Right ventricle myocardium inferior (tissue), 1 donor: Measurements from ENCODE around the gene CDK14. TPM values are rescaled to one million over a fixed set of nuclear protein-coding genes. Genes with fewer than 3 reads are reported as not detected.

Experiments
- ATAC-seq: fragments of 200-7000 bp; cut with Tn5 transposase; one replicate; pipeline ENCODE4 v1.9.1; 2020; ENCODE audit warnings: mild to moderate bottlenecking, moderate library complexity
- DNase-seq: peaks from one replicate; pipeline ENCODE4 v3.0.0; 2021; ENCODE audit errors: missing footprints
- intact Hi-C: fragments of 100-400 bp; cut with DNase I; formaldehyde crosslinking; loops from one replicate; pipeline ENCODE4 v1.11.0; 2022
- long read RNA-seq: library from polyadenylated mRNA; unstranded; transcript quantifications from one replicate; pipeline ENCODE4 v2.0.0, GENCODE V29; 2021
- total RNA-seq: library from RNA; stranded (reverse); fragmentation: NEBNext Ultra II Directional; extraction: Animal tissue kit (Norgen Biotek cat#: 25700); gene quantifications from one replicate; pipeline ENCODE4 v1.2.1, GENCODE V29; 2021
- donor health status: DM: no; HTN: yes; CAD: no; lungs with severe emphysema.

CDK14 gene
- 26.3 TPM for total RNA-seq
- long read RNA-seq, full-length matches to known transcripts: 7 of 12 reads
- long read RNA-seq, partial matches to known transcripts: 1 of 12 reads
- long read RNA-seq, other reads (novel, unspliced or antisense): 4 of 12 reads

GRCh38 chr7:90595801-90596670 is at the start of gene CDK14:
Gene CDK14, plus strand, starts transcription at chr7:90596321. Its CDS starts 307 bp downstream, at chr7:90596628.
- ATAC-seq (peak; percentile 85), DNase-seq (peak; percentile 95)
- intact Hi-C loops: loop anchor here (2.0 to 10.0 kb wide), 3 partner anchors 33 to 249 kb away; no protein-coding TSS in a partner anchor

DNA sequence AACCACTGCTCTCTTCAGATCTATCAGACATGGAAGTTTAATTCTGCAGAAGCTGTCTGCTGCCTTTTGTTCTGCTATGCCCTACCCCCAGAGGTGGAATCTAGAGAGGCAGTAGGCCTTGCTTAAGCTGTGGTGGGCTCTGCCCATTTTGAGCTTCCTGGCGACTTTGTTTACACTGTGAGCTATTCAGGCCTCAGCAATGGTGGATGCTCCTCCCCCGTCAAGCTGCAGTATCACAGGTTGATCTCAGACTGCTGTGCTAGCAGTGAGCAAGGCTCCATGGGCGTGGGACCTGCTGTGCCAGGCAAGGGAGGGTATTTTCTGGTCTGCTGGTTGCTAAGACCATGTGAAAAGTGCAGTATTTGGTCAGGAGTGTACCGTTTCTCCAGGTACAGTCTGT is 45.1 kb upstream of the CDK14 start:
- ATAC-seq: no peak
- intact Hi-C loops: loop anchor here (5.0 kb wide), 1 partner anchor 76 kb away; no protein-coding TSS in a partner anchor
- DNase-seq: no peak

- DNase-seq: no peak
These were observed 43.6 kb upstream of the CDK14 start for GRCh38 chr7:90552521-90552920.

DNA sequence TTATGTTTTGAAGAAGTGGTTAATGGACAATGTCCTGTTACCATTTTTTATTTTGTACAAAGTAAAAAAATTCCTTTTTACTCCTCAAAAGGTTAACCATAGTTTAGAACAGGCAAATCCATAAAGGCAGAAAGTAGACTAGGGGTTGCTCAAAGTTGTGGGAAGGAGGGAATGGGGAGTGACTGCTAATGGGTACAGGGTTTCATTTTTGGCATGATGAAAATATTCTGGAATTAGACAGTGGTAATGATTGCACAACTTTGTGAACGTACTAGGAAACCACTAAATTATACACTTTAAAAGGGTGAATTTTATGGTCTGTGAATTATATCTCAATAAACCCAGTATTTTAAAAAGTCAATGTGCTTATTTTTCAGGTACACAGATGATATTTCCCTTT is 35.4 kb upstream of the CDK14 start:
- no peak for ATAC-seq
- intact Hi-C loops: no loop called here
- DNase-seq: no peak

More at GRCh38 chr7:90552521-90552920, 43.6 kb upstream of the CDK14 start:
- ATAC-seq: no peak
- intact Hi-C loops: loop anchor here (2.0 to 5.0 kb wide), 2 partner anchors 75 to 482 kb away; no protein-coding TSS in a partner anchor

DNA sequence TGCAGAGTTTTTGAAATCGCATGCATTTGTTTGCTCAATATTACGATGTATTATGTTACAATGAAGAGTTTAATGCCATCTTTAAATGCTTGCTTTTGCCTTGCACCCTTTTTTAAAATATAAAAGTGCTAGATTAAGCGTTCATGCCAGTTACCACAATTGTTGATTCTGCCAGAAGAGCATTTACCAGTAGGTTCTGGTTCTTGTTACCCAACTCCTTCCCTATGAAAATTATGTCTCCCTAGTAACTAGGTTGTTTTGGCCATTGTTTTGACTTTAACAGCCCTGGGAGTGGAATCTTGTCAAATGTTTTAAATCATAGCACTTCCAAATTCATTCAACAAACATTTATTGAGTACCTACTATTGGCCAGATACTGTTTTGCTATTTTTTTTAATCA is 32.8 kb upstream of the CDK14 start:
- no peak for DNase-seq
- intact Hi-C loops: no loop called here
- ATAC-seq: no peak

- DNase-seq: no peak
- intact Hi-C loops: no loop called here
- no peak for ATAC-seq
These were observed 31.7 kb upstream of the CDK14 start for GRCh38 chr7:90564455-90564854.

GRCh38 chr7:90568213-90568612 is 27.9 kb upstream of the CDK14 start:
- DNase-seq (no peak), ATAC-seq (peak; percentile 16)
- intact Hi-C loops: no loop called here

DNA sequence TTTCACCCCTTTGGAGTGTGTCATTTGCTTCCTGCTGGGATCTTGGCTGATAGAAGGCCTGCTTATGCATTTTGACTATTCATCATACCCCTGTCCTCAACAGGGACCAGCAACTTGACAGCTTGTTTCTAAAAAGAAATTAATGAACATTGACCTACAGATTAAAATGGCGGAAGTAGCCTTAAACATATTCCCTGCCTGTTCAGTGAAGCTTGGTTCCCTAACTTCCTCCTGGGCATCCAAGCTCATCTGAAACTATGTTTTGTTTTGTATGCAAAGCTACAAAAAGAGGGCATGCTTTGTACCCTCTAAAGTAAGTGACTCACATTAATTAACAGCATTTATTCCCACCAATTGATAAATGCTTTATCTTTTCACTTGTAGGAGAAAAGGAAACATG is 26.8 kb upstream of the CDK14 start:
- ATAC-seq: no peak
- DNase-seq: no peak
- intact Hi-C loops: no loop called here

DNA sequence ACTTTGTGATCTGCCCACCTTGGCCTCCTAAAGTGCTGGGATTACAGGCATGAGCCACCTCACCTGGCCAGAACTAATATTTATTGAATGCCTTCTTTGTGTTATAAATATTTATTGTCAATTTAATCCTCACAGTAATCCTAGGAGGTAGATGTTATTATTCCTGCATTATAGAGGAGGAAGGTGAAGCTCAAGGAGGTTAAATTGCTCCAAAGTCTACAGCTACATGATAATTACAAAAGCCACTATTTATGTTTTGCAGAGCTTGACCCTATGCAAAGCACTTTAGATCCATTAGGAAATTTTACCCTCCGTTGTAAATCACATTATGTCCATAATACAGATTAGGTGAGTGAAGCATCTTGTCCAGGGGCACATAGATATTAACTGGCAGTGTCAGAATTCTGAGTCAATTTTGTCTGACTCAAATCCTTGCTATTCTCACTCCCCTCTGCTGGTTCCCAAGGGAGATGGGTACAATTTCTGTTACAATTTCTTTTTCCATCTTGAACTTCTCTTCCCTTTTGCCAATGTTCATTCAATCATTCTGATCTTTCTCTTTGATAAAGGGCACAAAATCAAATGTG is 25.7 kb upstream of the CDK14 start:
- intact Hi-C loops: no loop called here
- ATAC-seq: no peak
- DNase-seq: no peak

GRCh38 chr7:90574146-90574819 is 21.8 kb upstream of the CDK14 start:
- peak; percentile 69 for DNase-seq
- peak; percentile 96 for ATAC-seq
- intact Hi-C loops: no loop called here

DNA sequence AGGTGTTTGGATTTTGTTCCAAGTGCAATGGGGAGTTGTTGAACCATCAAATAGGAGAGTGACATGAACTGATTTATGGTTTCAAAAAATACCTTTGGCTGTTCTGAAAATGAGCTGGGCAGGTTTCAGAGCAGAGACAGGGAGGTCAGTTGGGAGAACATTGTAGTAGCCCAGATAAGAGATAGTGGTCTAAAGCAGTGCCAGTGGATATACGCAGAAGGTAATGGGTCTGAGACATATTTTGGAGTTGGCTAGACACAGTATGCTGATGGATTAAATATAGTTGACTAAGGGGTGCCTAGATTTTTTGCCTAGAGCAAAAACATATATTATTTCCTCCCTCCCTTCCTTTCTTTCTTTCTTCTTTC is 21.3 kb upstream of the CDK14 start:
- peak; percentile 20 for ATAC-seq
- intact Hi-C loops: no loop called here
- DNase-seq: no peak

DNA sequence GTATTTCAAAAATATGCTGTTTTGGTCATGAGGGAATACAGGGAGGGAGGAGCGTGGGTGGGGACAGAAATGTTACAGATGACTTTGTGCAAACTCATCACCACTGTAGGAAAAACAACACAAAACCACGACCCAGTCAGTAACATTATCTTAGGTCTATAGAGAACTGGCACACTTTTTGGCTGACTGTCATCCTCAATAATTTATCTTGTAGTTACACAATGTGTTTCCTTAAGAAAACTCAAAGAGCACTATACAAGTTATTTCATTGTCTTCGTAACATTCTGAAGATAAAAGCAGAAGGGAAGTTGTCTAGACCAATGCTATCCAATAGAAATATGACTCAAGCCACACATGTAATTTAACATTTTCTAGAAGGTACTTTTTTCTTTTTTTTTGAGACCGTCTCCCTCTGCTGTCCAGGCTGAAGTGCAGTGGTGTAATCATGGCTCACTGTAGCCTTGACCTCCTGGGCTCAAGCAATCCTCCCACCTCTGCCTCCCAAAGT is 16.9 kb upstream of the CDK14 start:
- intact Hi-C loops: no loop called here
- no peak for ATAC-seq

DNA sequence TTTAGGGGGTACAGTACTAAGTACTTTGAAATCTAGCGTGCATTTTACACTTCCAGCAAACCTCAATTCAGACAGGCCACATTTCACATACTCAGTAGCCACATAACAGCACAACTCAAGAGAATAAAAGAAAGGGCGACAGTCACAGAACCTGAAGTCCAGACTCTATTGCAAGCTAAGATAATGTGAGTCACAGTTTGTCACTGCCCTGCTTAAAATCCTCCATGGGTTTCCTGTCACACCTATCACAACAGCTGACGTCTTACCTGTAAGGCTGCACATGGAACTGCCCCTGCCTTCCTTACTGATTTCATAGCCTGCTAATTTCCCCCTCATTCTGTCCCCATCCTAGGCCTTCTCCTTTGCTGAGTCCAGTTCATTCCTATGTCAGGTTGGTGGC is 16.1 kb upstream of the CDK14 start:
- DNase-seq: no peak
- intact Hi-C loops: no loop called here
- ATAC-seq: no peak

More for the DNA sequence above, 16.9 kb upstream of the CDK14 start:
- DNase-seq: no peak

- no peak for ATAC-seq
- intact Hi-C loops: no loop called here
- DNase-seq: no peak
These were observed 14.0 kb upstream of the CDK14 start for GRCh38 chr7:90582164-90582563.

DNA sequence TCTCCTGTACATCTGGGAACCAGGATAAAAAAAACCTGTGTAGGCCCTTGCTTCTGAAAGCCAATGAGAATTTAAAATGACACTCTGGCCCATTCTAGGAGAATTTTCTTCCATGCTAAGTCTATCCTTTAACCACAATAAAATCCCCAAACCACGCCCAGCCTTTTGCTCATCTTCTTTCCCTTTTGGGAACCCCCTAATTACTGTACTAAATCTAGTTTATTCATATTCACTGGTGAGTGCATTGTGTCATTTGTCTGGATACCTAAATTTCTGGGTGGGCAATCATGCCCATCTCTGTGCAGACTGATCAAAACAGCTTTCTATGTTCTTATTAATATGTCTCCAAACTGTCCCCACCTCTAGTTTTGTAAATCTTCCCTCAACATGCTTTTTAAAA is 11.7 kb upstream of the CDK14 start:
- ATAC-seq: no peak
- intact Hi-C loops: no loop called here
- no peak for DNase-seq

DNA sequence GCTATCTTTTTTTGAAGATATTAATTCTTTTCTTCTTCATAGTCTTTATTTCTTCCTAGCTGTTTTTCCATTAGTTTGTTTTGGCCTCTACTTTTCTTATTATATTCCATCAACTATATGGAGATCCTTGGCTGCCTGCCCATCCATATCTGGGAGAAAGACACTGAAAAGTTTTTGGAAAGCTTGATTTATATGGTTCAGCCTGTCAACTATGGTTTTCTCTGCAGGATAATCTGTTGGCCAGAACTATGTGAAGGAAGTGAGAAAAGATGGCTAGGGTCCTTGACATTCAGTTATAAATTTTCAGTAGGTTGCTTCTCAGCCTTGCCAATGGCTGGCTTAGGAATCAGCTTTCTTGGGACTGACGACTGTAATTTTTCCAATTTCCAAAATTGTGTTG is 10.0 kb upstream of the CDK14 start:
- intact Hi-C loops: no loop called here
- no peak for ATAC-seq
- DNase-seq: no peak

DNA sequence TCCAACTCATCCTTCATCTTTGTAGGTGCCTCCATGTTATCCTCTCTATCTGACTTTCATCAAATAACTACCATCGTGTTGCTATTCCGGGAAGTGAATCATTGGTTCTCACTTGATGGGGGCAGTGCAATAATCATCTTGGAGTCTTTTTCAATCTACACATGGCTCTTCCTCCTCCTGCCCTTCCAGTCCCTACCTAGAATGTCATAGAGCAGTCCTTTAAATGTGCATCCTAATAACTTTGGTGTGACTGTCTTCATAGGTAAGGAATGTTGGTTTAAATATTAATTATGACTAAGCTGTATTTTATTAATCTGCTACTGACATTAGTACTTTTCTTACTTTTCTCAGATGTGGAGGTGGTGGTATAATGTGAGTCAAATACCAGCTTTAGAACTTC is 8.4 kb upstream of the CDK14 start:
- ATAC-seq: no peak
- intact Hi-C loops: no loop called here

DNA sequence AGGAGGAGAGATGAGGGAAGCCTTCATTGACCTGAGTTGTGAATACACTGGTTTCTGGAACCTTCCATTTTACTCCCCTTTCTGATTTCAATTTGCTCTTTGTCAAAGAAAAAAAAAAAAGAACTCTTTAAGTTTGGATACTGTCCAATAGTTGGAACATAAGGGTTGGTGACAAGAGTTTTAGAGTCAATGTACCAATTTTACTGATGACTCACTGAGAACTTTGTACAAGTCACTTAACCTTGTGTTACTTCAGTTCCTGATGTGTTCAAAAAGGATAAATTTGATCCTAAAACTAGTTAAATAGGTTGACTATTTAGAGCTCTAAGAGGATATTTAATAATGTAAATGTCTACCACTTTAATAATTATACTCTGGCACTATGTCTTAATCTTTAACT is 4.1 kb upstream of the CDK14 start:
- ATAC-seq: no peak
- no peak for DNase-seq
- intact Hi-C loops: loop anchor here (10.0 kb wide), 1 partner anchor 253 kb away; no protein-coding TSS in a partner anchor

More for the DNA sequence above, 8.4 kb upstream of the CDK14 start:
- no peak for DNase-seq

- DNase-seq (no peak), ATAC-seq (no peak)
- intact Hi-C loops: loop anchor here (10.0 kb wide), 1 partner anchor 252 kb away; no protein-coding TSS in a partner anchor
These were observed 2.9 kb upstream of the CDK14 start for GRCh38 chr7:90593205-90593604.
